Stimulated activated CD4-positive, alpha-beta T cell treated with anti-CD3 and anti-CD28 coated beads, Interleukin-15, amount 100 ng/mL, for 48 hours (primary cell): ENCODE data around the gene IFNGR1.

Source experiments
- DNase-seq, 2 donors: peaks; one replicate each; pipeline ENCODE4 v3.0.0-alpha.2; 2020; ENCODE audit warnings: low read depth in 2 of 2

IFNGR1 gene

GRCh38 chr6:137176729-137177128 lies 42.5 kb downstream of the IFNGR1 start:
- DNase-seq: no peak

- DNase-seq: no peak
These were observed 43.3 kb downstream of the IFNGR1 start for GRCh38 chr6:137175868-137176245.

- no peak for DNase-seq
These were observed 43.9 kb downstream of the IFNGR1 start for GRCh38 chr6:137175157-137175867.

- no peak for DNase-seq
These were observed 45.7 kb downstream of the IFNGR1 start, which contains the start of gene IL22RA2 for GRCh38 chr6:137173501-137173900. Gene IL22RA2 (minus strand): TSS chr6:137173644. CDS start chr6:137161749, 11,895 bp downstream.

- no peak for DNase-seq
These were observed 46.3 kb downstream of the IFNGR1 start for GRCh38 chr6:137172734-137173431.

- no peak for DNase-seq
These were observed 47.1 kb downstream of the IFNGR1 start for GRCh38 chr6:137171824-137172733.

GRCh38 chr6:137171053-137171374 lies 48.2 kb downstream of the IFNGR1 start:
- DNase-seq: no peak

GRCh38 chr6:137170266-137171052 lies 48.7 kb downstream of the IFNGR1 start:
- DNase-seq: no peak

- no peak for DNase-seq
These were observed 51.3 kb downstream of the IFNGR1 start for GRCh38 chr6:137167702-137168377.

- no peak for DNase-seq
These were observed 52.7 kb downstream of the IFNGR1 start for GRCh38 chr6:137166247-137167098.

- DNase-seq: no peak
These were observed 53.6 kb downstream of the IFNGR1 start for GRCh38 chr6:137165375-137166246.

- DNase-seq: no peak
These were observed 55.4 kb downstream of the IFNGR1 start for GRCh38 chr6:137163732-137164318.

- no peak for DNase-seq
These were observed 56.4 kb downstream of the IFNGR1 start for GRCh38 chr6:137162692-137163306.

- DNase-seq: no peak
These were observed 57.2 kb downstream of the IFNGR1 start for GRCh38 chr6:137161949-137162348.

GRCh38 chr6:137160763-137161162 lies 58.4 kb downstream of the IFNGR1 start:
- no peak for DNase-seq

- no peak for DNase-seq
These were observed 59.3 kb downstream of the IFNGR1 start for GRCh38 chr6:137159912-137160311.

GRCh38 chr6:137157601-137158000 lies 61.6 kb downstream of the IFNGR1 start:
- DNase-seq: no peak

GRCh38 chr6:137156650-137157049 lies 62.5 kb downstream of the IFNGR1 start:
- no peak for DNase-seq
